ENCODE results near the gene RAE1. TPM values are rescaled to one million over a fixed set of nuclear protein-coding genes. Genes with fewer than 3 reads are reported as not detected.

The RAE1 gene
- total and polyA plus RNA-seq, 2 experiments from 2014 or later: 35.4 to 43.3 TPM

- Histone ChIP-seq H3K27ac (ENCODE audit: low read depth) (no peak overlapping the region), H3K9me2 (ENCODE audit: insufficient read depth) (no peaks in the 10 kb centered on the region), H3F3A (replicated peaks; ENCODE audit: low read depth) (peaks cover 4% of the 10 kb centered on the region; the same call in 1 of the 2 replicates), H2AFZ (peak overlapping the region; percentile 74; the same call in 1 of the 2 replicates), H3K36me3 (ENCODE audit: insufficient read depth) (no peaks in the 10 kb centered on the region), H3K4me2 (no peak overlapping the region), H3K4me1 (ENCODE audit: insufficient read depth) (peaks cover 10% of the 10 kb centered on the region), H3K27me3 (ENCODE audit: insufficient read depth) (no peaks in the 10 kb centered on the region), H4K20me1 (replicated peaks; ENCODE audit: insufficient read depth) (no peaks in the 10 kb centered on the region), H3K79me2 (replicated peaks; ENCODE audit: insufficient read depth) (no peaks in the 10 kb centered on the region), H3K4me3 (no peak overlapping the region)
- Mint-ChIP-seq H3K36me3 (ENCODE audit: low read depth) (no peaks in the 10 kb centered on the region; the same call in 2 of the 3 replicates), H3K4me1 (peaks cover 27% of the 10 kb centered on the region), H3K9me3 (no peaks in the 10 kb centered on the region), H3K4me3 (no peak overlapping the region), H3K27ac (no peak overlapping the region), H3K27me3 (ENCODE audit: insufficient read depth, low read depth, poor library complexity) (peaks cover 6% of the 10 kb centered on the region)
- DNase-seq (ENCODE audit: low spot score) (peak; percentile 21), ATAC-seq (peak; percentile 45)
- TF ChIP-seq EZH2phosphoT487 (IDR thresholded peaks at IDR 0.05; ENCODE audit: unreplicated experiment) (no peak), ETS1 (IDR thresholded peaks at IDR 0.05) (no peak), POLR2AphosphoS5 (IDR thresholded peaks at IDR 0.05; ENCODE audit: low read depth) (no peak)
Measured at GRCh38 chr20:57326667-57327455, 24.2 kb upstream of the RAE1 start.

GRCh38 chr20:57327820-57328219 is 23.2 kb upstream of the RAE1 start:
- Histone ChIP-seq H3K27ac (ENCODE audit: low read depth) (no peak overlapping the region), H3K36me3 (ENCODE audit: insufficient read depth) (no peaks in the 10 kb centered on the region), H3K4me1 (ENCODE audit: insufficient read depth) (peaks cover 5% of the 10 kb centered on the region), H3K4me3 (no peak overlapping the region), H4K20me1 (replicated peaks; ENCODE audit: insufficient read depth) (no peaks in the 10 kb centered on the region), H3K27me3 (ENCODE audit: insufficient read depth) (no peaks in the 10 kb centered on the region), H3F3A (replicated peaks; ENCODE audit: low read depth) (peaks cover 4% of the 10 kb centered on the region; the same call in 1 of the 2 replicates), H3K4me2 (no peak overlapping the region), H2AFZ (no peak overlapping the region), H3K79me2 (replicated peaks; ENCODE audit: insufficient read depth) (no peaks in the 10 kb centered on the region), H3K9me2 (ENCODE audit: insufficient read depth) (no peaks in the 10 kb centered on the region)
- Mint-ChIP-seq H3K36me3 (ENCODE audit: low read depth) (no peaks in the 10 kb centered on the region; the same call in 2 of the 3 replicates), H3K4me1 (peaks cover 23% of the 10 kb centered on the region), H3K27ac (no peak overlapping the region), H3K4me3 (no peak overlapping the region), H3K27me3 (ENCODE audit: insufficient read depth, low read depth, poor library complexity) (peaks cover 6% of the 10 kb centered on the region), H3K9me3 (no peaks in the 10 kb centered on the region)
- DNase-seq (ENCODE audit: low spot score): no peak
- ATAC-seq: no peak
- TF ChIP-seq CTCF (conservative IDR thresholded peaks at IDR 0.05; ENCODE audit: low read depth in 2 of 2) (no peak), REST (IDR thresholded peaks at IDR 0.05; ENCODE audit: unreplicated experiment) (no peak), ZNF331 (CRISPR knock-in tag; IDR thresholded peaks at IDR 0.05; ENCODE audit: low read depth) (no peak), CREB1 (CRISPR knock-in tag; IDR thresholded peaks at IDR 0.05; ENCODE audit: low read depth) (no peak), NANOG (IDR thresholded peaks at IDR 0.05; ENCODE audit: borderline replicate concordance) (no peak), ETS1 (IDR thresholded peaks at IDR 0.05) (no peak), STAT1 (IDR thresholded peaks at IDR 0.05; ENCODE audit: unreplicated experiment) (no peak), EZH2phosphoT487 (IDR thresholded peaks at IDR 0.05; ENCODE audit: unreplicated experiment) (no peak)
